ENCODE data around the gene TNIP1.

TNIP1 gene

GRCh38 chr5:151080613-151081430, at the start of gene TNIP1:
TNIP1 (minus strand) TSS chr5:151081034; CDS start chr5:151065095, 15,939 bp downstream.
- DNase-seq, result peak; percentile 98

GRCh38 chr5:151130235-151130921, 49.5 kb upstream of the TNIP1 start:
- DNase-seq, result no peak

- no peak for DNase-seq
Observed at GRCh38 chr5:151128817-151129216, 48.0 kb upstream of the TNIP1 start.

- DNase-seq, result no peak
Observed at GRCh38 chr5:151127926-151128325, 47.1 kb upstream of the TNIP1 start.

GRCh38 chr5:151126199-151126645, 45.4 kb upstream of the TNIP1 start:
- peak; percentile 72 for DNase-seq

GRCh38 chr5:151125421-151125820, 44.6 kb upstream of the TNIP1 start:
- no peak for DNase-seq

- DNase-seq, result no peak
Observed at GRCh38 chr5:151123897-151124751, 43.3 kb upstream of the TNIP1 start.

GRCh38 chr5:151122828-151123227, 42.0 kb upstream of the TNIP1 start:
- no peak for DNase-seq

- no peak for DNase-seq
Observed at GRCh38 chr5:151121665-151122064, 40.8 kb upstream of the TNIP1 start.

GRCh38 chr5:151121095-151121494, 40.3 kb upstream of the TNIP1 start:
- DNase-seq, result no peak

- no peak for DNase-seq
Observed at GRCh38 chr5:151118913-151119575, 38.2 kb upstream of the TNIP1 start.

- peak; percentile 74 for DNase-seq
Observed at GRCh38 chr5:151115272-151115905, 34.6 kb upstream of the TNIP1 start.

GRCh38 chr5:151113651-151114050, 32.8 kb upstream of the TNIP1 start:
- DNase-seq, result no peak

- DNase-seq, result no peak
Observed at GRCh38 chr5:151110992-151111391, 30.2 kb upstream of the TNIP1 start.

- no peak for DNase-seq
Observed at GRCh38 chr5:151110122-151110681, 29.4 kb upstream of the TNIP1 start.

GRCh38 chr5:151108566-151108965, 27.7 kb upstream of the TNIP1 start:
- no peak for DNase-seq

- no peak for DNase-seq
Observed at GRCh38 chr5:151107738-151108520, 27.1 kb upstream of the TNIP1 start.

- DNase-seq, result no peak
Observed at GRCh38 chr5:151107084-151107483, 26.2 kb upstream of the TNIP1 start.

GRCh38 chr5:151106509-151106908, 25.7 kb upstream of the TNIP1 start:
- no peak for DNase-seq

- DNase-seq, result no peak
Observed at GRCh38 chr5:151106043-151106442, 25.2 kb upstream of the TNIP1 start.

GRCh38 chr5:151105561-151105960, 24.7 kb upstream of the TNIP1 start:
- no peak for DNase-seq

Measured in activated CD4-positive, CD25-positive, alpha-beta regulatory T cell treated with anti-CD3 and anti-CD28 coated beads, Interleukin-2, amount 50 U/mL, for 72 hours (primary cell).